Keratinocyte (primary cell): Measurements from ENCODE around the gene GCNT1.

Source experiments
- CTCF ChIP-seq, 3 experiments: IDR thresholded peaks in 1 of 3; conservative IDR thresholded peaks in 1 of 3; optimal IDR thresholded peaks in 1 of 3; 2 replicates in 2 of 3; 3 replicates in 1 of 3; pipeline versions ENCODE3 to v1.5.1; 2011; ENCODE audit warnings: low read length in 3 of 3, mild to moderate bottlenecking in 3 of 3, moderate library complexity in 2 of 3, control low read depth in 1 of 3, inconsistent platforms in 1 of 3; ENCODE audit not compliant: insufficient read depth in 2 of 3; ENCODE audit errors: extremely low read depth in 1 of 3
- EZH2 ChIP-seq: IDR thresholded peaks from one replicate; pipeline ENCODE4 v1.6.1; 2012; ENCODE audit warnings: inconsistent platforms, mild to moderate bottlenecking, low read length, moderate library complexity

- TF ChIP-seq CTCF (optimal IDR thresholded peaks at IDR 0.05 in 1 of 3, IDR thresholded peaks at IDR 0.05 in 1 of 3, conservative IDR thresholded peaks at IDR 0.05 in 1 of 3; ENCODE audit: extremely low read depth in 1 of 3, insufficient read depth in 2 of 3, low read length in 3 of 3) (no peak), EZH2 (no peak)
These were observed 17.2 kb upstream of the GCNT1 start for GRCh38 chr9:76441551-76442322.
